ENCODE measurements around the gene DGKI.

GRCh38 chr7:137574812-137575211 is 272.0 kb downstream of the DGKI start:
- no peak for TF ChIP-seq CTCF (IDR thresholded peaks at IDR 0.05)
- TF ChIP-seq POLR2A (IDR thresholded peaks at IDR 0.05), result no peak

Data from suprapubic skin (tissue), 3 donors.